Measurements from ENCODE around the gene PDE1C.

GRCh38 chr7:31935124-31936054 lies 134.8 kb downstream of the PDE1C start:
- no peak for TF ChIP-seq CTCF (IDR thresholded peaks at IDR 0.05)
- no peak for TF ChIP-seq POLR2A (IDR thresholded peaks at IDR 0.05)
